ENCODE measurements around the gene CRYBA2. TPM values are rescaled to one million over a fixed set of nuclear protein-coding genes. Genes with fewer than 3 reads are reported as not detected.

Gene CRYBA2
- total RNA-seq, 1 experiment from 2014 or later, result not detected

GRCh38 chr2:218954541-218955300 lies 38.5 kb downstream of the CRYBA2 start:
- no TSS peak for BruUV-seq (replicated peaks)

DNA sequence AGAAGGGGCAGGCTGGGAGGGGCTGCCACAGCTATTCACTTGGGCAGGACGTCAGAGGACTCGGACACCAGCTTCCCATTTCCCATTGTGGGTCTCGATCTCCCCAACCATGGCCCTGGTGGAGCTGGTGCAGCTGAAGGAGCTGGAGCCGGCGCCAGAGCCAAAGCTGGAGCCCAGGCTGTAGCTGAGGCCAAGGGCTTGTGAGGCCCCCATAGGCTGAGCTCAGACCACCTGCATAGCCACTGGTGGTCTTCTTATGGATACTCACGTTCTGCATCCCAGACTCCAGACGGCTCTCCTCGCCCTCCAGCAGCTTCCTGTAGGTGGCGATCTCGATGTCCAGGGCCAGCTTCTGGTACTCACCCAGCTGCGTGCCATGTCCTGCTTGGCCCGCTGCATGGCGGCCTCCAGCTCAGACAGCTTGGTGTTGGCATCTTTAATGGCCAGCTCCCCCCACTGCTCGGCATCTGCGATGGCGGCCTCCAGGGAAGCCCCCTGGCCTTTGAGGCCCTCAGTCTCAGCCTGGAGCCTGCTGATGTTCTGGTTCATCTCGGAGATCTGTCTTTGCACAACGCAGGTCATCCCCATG lies 39.8 kb downstream of the CRYBA2 start:
- H3K9me2 ChIP-seq (ENCODE audit: insufficient read depth), result no peaks in the 10 kb centered on the region
- peaks cover 7% of the 10 kb centered on the region; the same call in 1 of the 2 replicates for H3K4me1 ChIP-seq (replicated peaks; ENCODE audit: insufficient read depth)
- ChIA-PET CTCF (interaction anchor here (0.5 kb wide), 1 partner anchor 43 kb away, joined by 3 read pairs; no protein-coding TSS in a partner anchor), POLR2A (ENCODE audit: unreplicated experiment) (no interaction called here)
- H3K4me2 ChIP-seq, result no peak overlapping the region
- BruUV-seq (replicated peaks), result no TSS peak
- H2AFZ ChIP-seq, result no peak overlapping the region
- no peaks in the 10 kb centered on the region for H3K27me3 ChIP-seq (ENCODE audit: insufficient read depth, low read depth)
- H4K20me1 ChIP-seq (ENCODE audit: insufficient read depth), result no peaks in the 10 kb centered on the region
- no peaks in the 10 kb centered on the region for H3K79me2 ChIP-seq (ENCODE audit: low read depth)
- TF ChIP-seq CTCF (conservative IDR thresholded peaks at IDR 0.05) (no peak; the same call in 1 of the 2 replicates), EZH2 (IDR thresholded peaks at IDR 0.05; ENCODE audit: low read depth) (no peak)
- intact Hi-C loops (cut with micrococcal nuclease; ENCODE audit: unreplicated experiment), result no loop called here
- no peak overlapping the region for H3K4me3 ChIP-seq
- no peak overlapping the region for H3K27ac ChIP-seq
- H3K36me3 ChIP-seq (ENCODE audit: low read depth), result no peaks in the 10 kb centered on the region
- peaks cover 7% of the 10 kb centered on the region; the same call in 1 of the 2 replicates for H3F3A ChIP-seq (ENCODE audit: insufficient read depth, low read depth)
- H3K9me3 ChIP-seq (ENCODE audit: insufficient read depth, low read depth), result no peaks in the 10 kb centered on the region
- DNase-seq, result no peak

More at GRCh38 chr2:218954541-218955300, 38.5 kb downstream of the CRYBA2 start:
- no peak overlapping the region for H3K4me2 ChIP-seq
- H3K4me1 ChIP-seq (replicated peaks; ENCODE audit: insufficient read depth), result peaks cover 7% of the 10 kb centered on the region; the same call in 1 of the 2 replicates
- H3K9me3 ChIP-seq (ENCODE audit: insufficient read depth, low read depth), result no peaks in the 10 kb centered on the region
- TF ChIP-seq EZH2 (IDR thresholded peaks at IDR 0.05; ENCODE audit: low read depth) (no peak), CTCF (conservative IDR thresholded peaks at IDR 0.05) (no peak)
- POLR2A ChIA-PET (ENCODE audit: unreplicated experiment), result no interaction called here
- H3K79me2 ChIP-seq (ENCODE audit: low read depth), result no peaks in the 10 kb centered on the region
- no peaks in the 10 kb centered on the region for H3K27me3 ChIP-seq (ENCODE audit: insufficient read depth, low read depth)
- no peaks in the 10 kb centered on the region for H4K20me1 ChIP-seq (ENCODE audit: insufficient read depth)
- no peak overlapping the region for H3K4me3 ChIP-seq
- intact Hi-C loops (cut with micrococcal nuclease; ENCODE audit: unreplicated experiment), result no loop called here
- no peak overlapping the region for H3K27ac ChIP-seq
- no peaks in the 10 kb centered on the region for H3K36me3 ChIP-seq (ENCODE audit: low read depth)
- no peak for DNase-seq
- CTCF ChIA-PET, result no interaction called here
- no peaks in the 10 kb centered on the region for H3K9me2 ChIP-seq (ENCODE audit: insufficient read depth)
- H3F3A ChIP-seq (ENCODE audit: insufficient read depth, low read depth), result peaks cover 7% of the 10 kb centered on the region; the same call in 1 of the 2 replicates
- H2AFZ ChIP-seq, result no peak overlapping the region

- no peaks in the 10 kb centered on the region for H3K9me3 ChIP-seq (ENCODE audit: insufficient read depth, low read depth)
- CTCF ChIA-PET, result no interaction called here
- no TSS peak for BruUV-seq (replicated peaks)
Measured at GRCh38 chr2:218952160-218952559, 41.1 kb downstream of the CRYBA2 start.

More at GRCh38 chr2:218952160-218952559, 41.1 kb downstream of the CRYBA2 start:
- no peaks in the 10 kb centered on the region for H4K20me1 ChIP-seq (ENCODE audit: insufficient read depth)
- H3K27ac ChIP-seq, result no peak overlapping the region
- POLR2A ChIA-PET (ENCODE audit: unreplicated experiment), result no interaction called here
- H3K9me2 ChIP-seq (ENCODE audit: insufficient read depth), result no peaks in the 10 kb centered on the region
- intact Hi-C loops (cut with micrococcal nuclease; ENCODE audit: unreplicated experiment), result no loop called here
- H3K4me3 ChIP-seq, result no peak overlapping the region
- no peak overlapping the region for H2AFZ ChIP-seq
- no peak overlapping the region for H3K4me2 ChIP-seq
- H3K27me3 ChIP-seq (ENCODE audit: insufficient read depth, low read depth), result no peaks in the 10 kb centered on the region
- no peak for TF ChIP-seq CTCF (conservative IDR thresholded peaks at IDR 0.05)
- TF ChIP-seq EZH2 (IDR thresholded peaks at IDR 0.05; ENCODE audit: low read depth), result no peak
- no peaks in the 10 kb centered on the region for H3K79me2 ChIP-seq (ENCODE audit: low read depth)
- H3K36me3 ChIP-seq (ENCODE audit: low read depth), result no peaks in the 10 kb centered on the region
- DNase-seq, result no peak
- H3F3A ChIP-seq (ENCODE audit: insufficient read depth, low read depth), result no peaks in the 10 kb centered on the region
- peaks cover 7% of the 10 kb centered on the region; the same call in 1 of the 2 replicates for H3K4me1 ChIP-seq (replicated peaks; ENCODE audit: insufficient read depth)
